Measurements from ENCODE around the gene OR4K15. TPM values are rescaled to one million over a fixed set of nuclear protein-coding genes. Genes with fewer than 3 reads are reported as not detected.

The OR4K15 gene
- total RNA-seq, 1 experiment from 2014 or later, result not detected

Other genes starting within 250 kb of the OR4K15 start
- gene OR4Q3, start 232.0 kb upstream of the OR4K15 start, total RNA-seq (2014; rRNA removed; shearing (Covaris generic)), result not detected in 2 replicates
- not detected in 2 replicates for gene OR4M1, start 202.1 kb upstream of the OR4K15 start, total RNA-seq (2014; rRNA removed; shearing (Covaris generic))
- not detected in 2 replicates for gene OR4N2, start 171.8 kb upstream of the OR4K15 start, total RNA-seq (2014; rRNA removed; shearing (Covaris generic))
- gene OR4K2, start 100.4 kb upstream of the OR4K15 start, total RNA-seq (2014; rRNA removed; shearing (Covaris generic)), result not detected in 2 replicates
- gene OR4K5, start 55.0 kb upstream of the OR4K15 start, total RNA-seq (2014; rRNA removed; shearing (Covaris generic)), result not detected in 2 replicates
- not detected in 2 replicates for gene OR4K1, start 44.7 kb upstream of the OR4K15 start, total RNA-seq (2014; rRNA removed; shearing (Covaris generic))
- not detected in 2 replicates for gene OR4Q2, start 26.6 kb downstream of the OR4K15 start, total RNA-seq (2014; rRNA removed; shearing (Covaris generic))
- not detected in 2 replicates for gene OR4K14, start 43.7 kb downstream of the OR4K15 start, total RNA-seq (2014; rRNA removed; shearing (Covaris generic))
- gene OR4K13, start 60.4 kb downstream of the OR4K15 start, total RNA-seq (2014; rRNA removed; shearing (Covaris generic)), result not detected in 2 replicates
- gene OR4L1, start 84.5 kb downstream of the OR4K15 start, total RNA-seq (2014; rRNA removed; shearing (Covaris generic)), result not detected in 2 replicates
- gene OR4K17, start 135.1 kb downstream of the OR4K15 start, total RNA-seq (2014; rRNA removed; shearing (Covaris generic)), result not detected in 2 replicates
- gene OR4N5, start 163.2 kb downstream of the OR4K15 start, total RNA-seq (2014; rRNA removed; shearing (Covaris generic)), result not detected in 2 replicates
- gene OR11G2, start 215.3 kb downstream of the OR4K15 start, total RNA-seq (2014; rRNA removed; shearing (Covaris generic)), result not detected in 2 replicates
- gene OR11H6, start 248.1 kb downstream of the OR4K15 start, total RNA-seq (2014; rRNA removed; shearing (Covaris generic)), result not detected in 2 replicates